ENCODE results near the gene EID2.
A peak's percentile ranks its signal among the peaks of the same experiment; 100 is the strongest.

EID2 gene, protein sequence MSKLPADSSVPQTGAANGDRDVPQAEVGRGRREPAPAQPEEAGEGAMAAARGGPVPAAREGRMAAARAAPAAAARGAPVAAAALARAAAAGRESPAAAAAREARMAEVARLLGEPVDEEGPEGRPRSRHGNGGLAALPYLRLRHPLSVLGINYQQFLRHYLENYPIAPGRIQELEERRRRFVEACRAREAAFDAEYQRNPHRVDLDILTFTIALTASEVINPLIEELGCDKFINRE

DNA sequence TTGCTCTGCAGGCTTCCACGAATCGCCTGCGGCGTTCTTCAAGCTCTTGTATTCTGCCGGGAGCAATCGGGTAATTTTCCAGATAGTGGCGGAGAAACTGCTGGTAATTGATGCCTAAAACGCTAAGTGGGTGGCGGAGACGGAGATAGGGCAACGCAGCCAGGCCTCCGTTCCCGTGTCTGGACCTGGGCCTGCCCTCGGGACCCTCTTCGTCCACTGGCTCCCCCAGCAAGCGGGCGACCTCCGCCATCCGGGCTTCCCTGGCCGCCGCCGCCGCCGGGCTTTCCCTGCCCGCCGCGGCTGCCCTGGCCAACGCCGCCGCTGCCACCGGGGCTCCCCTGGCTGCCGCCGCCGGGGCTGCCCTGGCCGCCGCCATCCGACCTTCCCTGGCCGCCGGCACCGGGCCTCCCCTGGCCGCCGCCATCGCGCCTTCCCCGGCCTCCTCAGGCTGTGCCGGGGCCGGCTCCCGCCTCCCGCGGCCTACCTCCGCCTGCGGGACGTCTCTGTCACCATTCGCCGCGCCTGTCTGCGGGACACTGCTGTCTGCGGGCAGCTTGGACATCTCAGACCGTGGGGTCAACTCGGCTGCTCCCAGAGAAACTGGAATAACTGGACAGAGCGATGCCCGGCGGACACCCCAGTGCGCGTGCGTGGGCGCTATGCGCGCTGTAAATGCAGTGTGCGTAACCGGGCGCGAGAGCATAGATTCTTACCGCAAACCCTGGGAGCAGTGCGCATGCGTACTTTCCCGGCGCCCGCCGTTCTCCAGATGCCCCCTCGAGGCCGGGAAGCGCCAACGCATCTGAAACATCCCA lies at the start of gene EID2:
TSS of gene EID2 (minus strand) at position 644 of the 815 bp plus-strand sequence. CDS start at position 562, 82 bp downstream.
- peak; percentile 87 for DNase-seq (ENCODE audit: low read depth)
- peak within 1 kb of the TSS; percentile 83 for H3K4me3 ChIP-seq (ENCODE audit: low read depth, low read length)
- in situ Hi-C loops (cut with HindIII; ENCODE audit: low sequenced_read_pairs), result no loop called here
- TF ChIP-seq, protein P1, sequence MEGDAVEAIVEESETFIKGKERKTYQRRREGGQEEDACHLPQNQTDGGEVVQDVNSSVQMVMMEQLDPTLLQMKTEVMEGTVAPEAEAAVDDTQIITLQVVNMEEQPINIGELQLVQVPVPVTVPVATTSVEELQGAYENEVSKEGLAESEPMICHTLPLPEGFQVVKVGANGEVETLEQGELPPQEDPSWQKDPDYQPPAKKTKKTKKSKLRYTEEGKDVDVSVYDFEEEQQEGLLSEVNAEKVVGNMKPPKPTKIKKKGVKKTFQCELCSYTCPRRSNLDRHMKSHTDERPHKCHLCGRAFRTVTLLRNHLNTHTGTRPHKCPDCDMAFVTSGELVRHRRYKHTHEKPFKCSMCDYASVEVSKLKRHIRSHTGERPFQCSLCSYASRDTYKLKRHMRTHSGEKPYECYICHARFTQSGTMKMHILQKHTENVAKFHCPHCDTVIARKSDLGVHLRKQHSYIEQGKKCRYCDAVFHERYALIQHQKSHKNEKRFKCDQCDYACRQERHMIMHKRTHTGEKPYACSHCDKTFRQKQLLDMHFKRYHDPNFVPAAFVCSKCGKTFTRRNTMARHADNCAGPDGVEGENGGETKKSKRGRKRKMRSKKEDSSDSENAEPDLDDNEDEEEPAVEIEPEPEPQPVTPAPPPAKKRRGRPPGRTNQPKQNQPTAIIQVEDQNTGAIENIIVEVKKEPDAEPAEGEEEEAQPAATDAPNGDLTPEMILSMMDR (IDR thresholded peaks at IDR 0.05; ENCODE audit: low read depth, low read length, missing control alignments), result peak; percentile 82

DNA sequence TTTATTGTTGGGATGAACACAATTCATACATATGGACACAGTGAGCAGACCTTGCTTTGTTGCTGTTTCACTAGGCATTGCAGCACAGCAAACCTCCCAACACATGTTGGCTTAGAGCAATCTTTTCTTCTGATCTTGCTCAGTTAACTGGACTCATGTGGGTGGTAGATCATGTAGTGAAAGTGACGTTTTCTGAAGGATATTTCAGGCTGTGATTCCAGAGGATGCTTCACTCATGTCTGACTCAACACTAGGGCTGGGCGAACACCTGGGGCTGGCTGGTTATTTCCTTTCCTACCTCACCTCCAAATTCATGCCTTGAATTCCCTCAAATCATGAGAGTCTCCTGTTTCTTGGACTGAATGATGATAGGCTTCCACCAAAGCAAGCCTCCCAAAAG lies 48.1 kb upstream of the EID2 start:
- DNase-seq (ENCODE audit: low read depth), result no peak
- in situ Hi-C loops (cut with HindIII; ENCODE audit: low sequenced_read_pairs), result no loop called here
- TF ChIP-seq, protein P1 (IDR thresholded peaks at IDR 0.05; ENCODE audit: low read depth, low read length, missing control alignments), result no peak
- no peak overlapping the region for H3K4me3 ChIP-seq (ENCODE audit: low read depth, low read length)

DNA sequence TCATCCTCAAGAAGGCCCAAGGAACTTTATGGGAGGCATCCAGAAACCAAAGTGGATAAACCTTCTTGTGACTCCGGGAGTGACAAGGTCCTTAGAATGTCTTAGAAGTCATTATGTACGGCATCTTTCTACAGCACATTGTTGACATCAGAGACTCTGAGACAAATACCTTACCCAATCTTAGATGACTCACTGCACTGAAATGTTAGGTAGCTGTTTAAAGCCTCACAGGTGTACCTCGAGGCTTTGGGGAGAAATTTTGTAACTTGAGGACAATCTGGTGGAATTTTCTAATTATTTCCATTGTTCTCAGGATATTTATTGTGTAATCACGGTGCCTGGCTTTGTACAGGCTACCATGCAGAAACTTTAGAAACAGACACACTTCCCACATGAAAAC lies 47.5 kb upstream of the EID2 start:
- no peak overlapping the region for H3K4me3 ChIP-seq (ENCODE audit: low read depth, low read length)
- TF ChIP-seq, protein P1 (IDR thresholded peaks at IDR 0.05; ENCODE audit: low read depth, low read length, missing control alignments), result no peak
- DNase-seq (ENCODE audit: low read depth), result no peak
- in situ Hi-C loops (cut with HindIII; ENCODE audit: low sequenced_read_pairs), result no loop called here

DNA sequence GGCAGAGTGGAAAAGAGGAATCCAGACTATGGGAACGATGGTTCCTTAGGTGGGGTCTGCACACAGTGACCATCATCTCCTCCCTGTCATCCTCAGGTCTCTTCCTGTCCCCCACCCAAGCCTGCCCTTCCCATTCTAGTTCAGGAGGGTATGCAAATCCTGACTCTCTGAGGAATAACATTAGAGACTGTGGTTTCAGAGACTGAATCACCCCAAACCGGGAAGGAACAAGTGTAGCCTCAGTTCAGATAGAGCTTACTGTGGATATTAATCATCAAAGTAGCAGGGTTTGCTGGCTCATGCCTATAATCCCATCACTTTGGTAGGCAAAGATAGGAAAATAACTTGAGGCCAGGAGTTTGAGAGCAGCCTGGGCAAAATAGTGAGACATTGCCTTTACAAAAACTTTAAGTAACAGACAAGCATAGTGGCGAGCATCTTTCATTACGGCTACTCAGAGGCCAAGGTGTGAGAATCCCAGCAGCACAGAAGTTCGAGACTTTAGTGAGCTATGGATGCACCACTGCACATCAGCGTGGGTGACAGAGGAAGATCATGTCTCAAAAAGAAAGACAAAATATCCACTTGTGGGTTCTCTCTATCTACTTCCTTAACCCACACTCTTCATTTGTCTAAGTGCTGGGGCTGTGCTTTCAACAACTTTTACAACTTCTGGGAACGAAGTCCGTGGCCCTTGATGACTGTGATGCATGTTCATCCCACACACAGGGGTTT lies 43.1 kb upstream of the EID2 start:
- no peak for DNase-seq (ENCODE audit: low read depth)
- in situ Hi-C loops (cut with HindIII; ENCODE audit: low sequenced_read_pairs), result no loop called here
- TF ChIP-seq, protein P1 (IDR thresholded peaks at IDR 0.05; ENCODE audit: low read depth, low read length, missing control alignments), result no peak
- H3K4me3 ChIP-seq (ENCODE audit: low read depth, low read length), result no peak overlapping the region

DNA sequence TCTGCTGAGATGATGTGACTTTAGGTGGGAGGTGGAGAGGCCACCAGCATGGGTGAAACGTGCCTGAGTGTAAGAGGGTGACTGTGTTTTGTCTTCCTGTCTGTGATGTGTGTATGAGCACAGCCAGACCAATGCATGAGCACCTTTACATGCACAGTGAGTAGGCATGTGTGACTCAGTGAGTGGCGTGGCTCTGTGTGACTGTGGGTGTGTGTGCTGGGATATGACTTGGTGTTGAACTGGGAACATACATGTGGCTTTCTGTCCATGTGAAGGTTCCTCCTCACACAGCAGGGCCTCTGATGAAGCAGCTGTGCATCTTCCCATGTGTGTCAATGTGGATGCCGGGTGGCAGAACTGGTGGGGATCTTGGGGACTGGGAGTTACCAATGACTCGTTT lies 42.5 kb upstream of the EID2 start:
- DNase-seq (ENCODE audit: low read depth), result no peak
- TF ChIP-seq, protein P1 (IDR thresholded peaks at IDR 0.05; ENCODE audit: low read depth, low read length, missing control alignments), result no peak
- H3K4me3 ChIP-seq (ENCODE audit: low read depth, low read length), result no peak overlapping the region
- in situ Hi-C loops (cut with HindIII; ENCODE audit: low sequenced_read_pairs), result no loop called here

DNA sequence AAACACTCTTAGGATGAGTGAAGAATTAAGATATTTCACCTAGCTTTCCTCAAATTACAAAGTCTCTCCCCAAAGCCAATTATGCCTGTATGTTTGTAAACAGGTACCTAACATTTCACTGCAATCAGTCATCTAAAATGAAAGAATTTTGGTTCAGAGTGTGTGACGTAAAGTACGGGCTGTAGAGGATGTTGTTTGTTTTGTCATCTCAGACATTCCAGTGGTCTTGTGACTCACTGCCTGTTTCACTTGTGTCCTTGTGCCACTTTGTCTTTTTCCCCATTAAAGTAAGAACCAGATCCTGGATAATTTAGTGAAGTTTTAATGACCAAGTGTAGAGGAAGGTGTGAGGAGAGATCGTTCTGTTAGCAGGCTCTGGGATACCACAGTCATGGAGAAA lies 28.6 kb upstream of the EID2 start:
- in situ Hi-C loops (cut with HindIII; ENCODE audit: low sequenced_read_pairs), result no loop called here
- no peak overlapping the region for H3K4me3 ChIP-seq (ENCODE audit: low read depth, low read length)
- DNase-seq (ENCODE audit: low read depth), result no peak
- TF ChIP-seq, protein P1 (IDR thresholded peaks at IDR 0.05; ENCODE audit: low read depth, low read length, missing control alignments), result no peak
